AG04449 (cell line): Measurements from ENCODE around the gene BZW2.
A peak's percentile ranks its signal among the peaks of the same experiment; 100 is the strongest.

Experiments
- CTCF ChIA-PET: fragments of 350-600 bp; formaldehyde crosslinking; extraction: SDS; loops from one replicate; lab custom pipeline; 2021; ENCODE audit warnings: antibody characterized with exemption; lab: Yijun Ruan, JAX
- POLR2A ChIA-PET: fragments of 400-600, 350-600 bp; formaldehyde crosslinking; extraction: SDS; loops from one replicate; lab custom pipeline; 2020; ENCODE audit warnings: antibody characterized with exemption, inconsistent platforms; lab: Yijun Ruan, JAX
- DNase-seq: peaks from one replicate; pipeline ENCODE4 v3.0.0-alpha.2; 2010; ENCODE audit warnings: low read depth, low spot score
- H3K4me3 ChIP-seq: 2 replicates; pipeline ENCODE4 v1.5.1; 2011; ENCODE audit warnings: low read depth, mild to moderate bottlenecking, control low read depth, low read length
- TF ChIP-seq, protein P1 (sequence below): IDR thresholded peaks from one replicate; pipeline ENCODE4 v1.5.1; 2011; ENCODE audit warnings: mild to moderate bottlenecking, moderate library complexity, low read length, control low read depth, inconsistent platforms; ENCODE audit not compliant: insufficient read depth; ENCODE audit errors: missing control alignments

BZW2 gene

DNA sequence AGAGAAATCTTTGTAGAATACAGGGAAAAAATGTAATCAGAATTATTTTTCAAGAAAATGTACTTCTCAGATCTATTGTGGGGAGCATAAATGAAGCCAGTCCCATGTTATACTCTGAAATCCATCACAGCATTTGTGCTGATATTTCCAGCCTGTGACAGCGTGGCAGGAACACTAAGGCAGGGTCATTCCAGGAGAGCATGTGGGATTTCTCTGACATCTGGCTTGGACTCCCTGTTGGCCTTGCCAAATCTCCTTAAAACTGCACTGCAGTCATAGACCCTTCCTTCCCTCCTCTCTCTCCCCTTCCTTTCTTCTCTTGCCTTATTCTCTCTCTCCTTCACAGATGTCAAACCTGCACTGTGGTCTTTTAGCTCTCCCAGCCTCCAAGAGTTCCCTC lies 101.1 kb downstream of the BZW2 start:
- H3K4me3 ChIP-seq = no peak overlapping the region
- ChIA-PET POLR2A (no interaction called here), CTCF (no interaction called here)
- TF ChIP-seq, protein P1, sequence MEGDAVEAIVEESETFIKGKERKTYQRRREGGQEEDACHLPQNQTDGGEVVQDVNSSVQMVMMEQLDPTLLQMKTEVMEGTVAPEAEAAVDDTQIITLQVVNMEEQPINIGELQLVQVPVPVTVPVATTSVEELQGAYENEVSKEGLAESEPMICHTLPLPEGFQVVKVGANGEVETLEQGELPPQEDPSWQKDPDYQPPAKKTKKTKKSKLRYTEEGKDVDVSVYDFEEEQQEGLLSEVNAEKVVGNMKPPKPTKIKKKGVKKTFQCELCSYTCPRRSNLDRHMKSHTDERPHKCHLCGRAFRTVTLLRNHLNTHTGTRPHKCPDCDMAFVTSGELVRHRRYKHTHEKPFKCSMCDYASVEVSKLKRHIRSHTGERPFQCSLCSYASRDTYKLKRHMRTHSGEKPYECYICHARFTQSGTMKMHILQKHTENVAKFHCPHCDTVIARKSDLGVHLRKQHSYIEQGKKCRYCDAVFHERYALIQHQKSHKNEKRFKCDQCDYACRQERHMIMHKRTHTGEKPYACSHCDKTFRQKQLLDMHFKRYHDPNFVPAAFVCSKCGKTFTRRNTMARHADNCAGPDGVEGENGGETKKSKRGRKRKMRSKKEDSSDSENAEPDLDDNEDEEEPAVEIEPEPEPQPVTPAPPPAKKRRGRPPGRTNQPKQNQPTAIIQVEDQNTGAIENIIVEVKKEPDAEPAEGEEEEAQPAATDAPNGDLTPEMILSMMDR = no peak
- DNase-seq = no peak

DNA sequence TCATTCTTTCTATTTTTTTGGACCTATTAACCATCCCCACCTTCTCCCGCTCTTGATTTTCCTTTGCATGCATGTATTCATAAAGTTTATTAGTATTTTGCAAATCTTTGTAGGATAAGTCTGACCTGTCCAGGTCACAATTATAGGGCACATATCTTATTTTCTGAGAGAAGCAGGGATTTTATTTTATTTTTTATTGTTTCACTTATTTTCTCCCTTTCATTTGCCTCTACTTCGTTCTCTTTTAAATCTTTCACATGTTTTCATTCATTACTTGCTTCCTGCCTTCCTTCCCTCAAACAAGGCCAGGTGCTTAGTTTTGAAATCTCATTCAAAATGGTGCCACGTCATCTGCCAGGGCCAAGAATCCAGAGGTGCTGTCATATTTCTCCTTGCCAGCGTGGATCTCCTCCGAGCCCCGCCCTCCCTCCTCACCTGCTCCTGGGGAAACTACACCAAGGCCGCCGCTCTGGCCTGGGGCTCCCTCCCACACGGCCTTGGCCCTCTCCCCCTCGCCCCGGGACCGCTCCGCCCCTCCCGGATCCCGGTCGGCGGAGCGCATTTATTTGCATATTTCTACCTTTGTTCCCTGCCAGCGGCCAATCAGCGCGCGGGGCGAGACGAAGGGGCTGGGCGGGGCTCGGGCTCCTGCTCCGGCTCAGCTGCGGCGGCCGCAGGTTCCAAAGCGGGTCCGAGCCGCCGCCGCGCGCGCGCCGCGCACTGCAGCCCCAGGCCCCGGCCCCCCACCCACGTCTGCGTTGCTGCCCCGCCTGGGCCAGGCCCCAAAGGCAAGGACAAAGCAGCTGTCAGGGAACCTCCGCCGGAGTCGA lies 107.3 kb downstream of the BZW2 start, which contains the start of gene TSPAN13:
TSS of gene TSPAN13 (plus strand) at position 654 of the 830 bp plus-strand sequence. CDS start 213 bp downstream, outside the sequence.
- ChIA-PET CTCF (no interaction called here), POLR2A (no interaction called here)
- peak within 1 kb of the TSS; percentile 79 for H3K4me3 ChIP-seq
- TF ChIP-seq, protein P1 = no peak
- no peak for DNase-seq

DNA sequence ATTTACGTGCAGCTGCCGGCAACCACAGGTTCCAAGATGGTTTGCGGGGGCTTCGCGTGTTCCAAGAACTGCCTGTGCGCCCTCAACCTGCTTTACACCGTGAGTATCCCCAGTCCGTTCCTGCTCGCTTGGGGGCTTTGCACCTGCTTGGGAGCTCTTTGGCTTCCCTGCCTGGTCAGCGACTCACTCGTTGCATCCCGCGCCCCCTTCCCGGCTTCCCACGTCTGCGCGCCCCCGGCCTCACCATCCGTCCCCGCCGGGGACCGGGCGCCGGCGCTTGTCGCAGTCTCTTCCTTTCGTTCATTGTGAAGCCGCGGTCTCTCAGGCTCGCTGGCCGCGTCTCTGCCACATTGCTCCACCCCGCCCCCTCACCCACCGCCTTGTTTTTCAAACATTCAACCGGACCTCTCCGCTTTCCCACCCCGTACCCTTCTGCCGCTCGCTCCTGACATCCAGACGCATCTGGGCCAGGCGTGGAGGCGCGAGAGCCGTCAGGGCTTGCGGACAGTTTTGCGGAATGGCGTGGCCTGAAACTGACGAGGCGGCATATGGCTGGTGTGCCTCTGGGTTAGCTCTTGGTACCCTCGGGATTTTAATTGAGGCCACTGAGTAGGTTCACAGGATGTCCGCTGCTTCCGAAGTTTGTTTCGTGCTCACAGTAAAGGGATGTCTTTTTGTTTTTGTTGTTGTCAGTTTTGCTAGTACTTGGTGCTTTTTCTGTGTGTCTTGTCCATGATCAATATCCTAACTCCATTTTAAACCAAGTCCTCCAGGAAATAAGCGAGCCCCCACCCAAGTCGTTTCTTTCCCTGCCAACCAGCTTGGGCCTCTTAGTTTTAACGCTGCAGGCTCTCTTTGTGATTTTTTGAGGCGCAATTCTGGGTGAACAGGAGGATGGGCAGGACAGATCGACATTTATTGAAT lies 108.2 kb downstream of the BZW2 start:
- TF ChIP-seq, protein P1 = no peak
- peak overlapping the region; percentile 79 for H3K4me3 ChIP-seq
- no peak for DNase-seq
- CTCF ChIA-PET = no interaction called here
- POLR2A ChIA-PET = interaction anchor here (0.6 kb wide), 1 partner anchor 65 kb away, joined by 3 read pairs; no protein-coding TSS in a partner anchor

DNA sequence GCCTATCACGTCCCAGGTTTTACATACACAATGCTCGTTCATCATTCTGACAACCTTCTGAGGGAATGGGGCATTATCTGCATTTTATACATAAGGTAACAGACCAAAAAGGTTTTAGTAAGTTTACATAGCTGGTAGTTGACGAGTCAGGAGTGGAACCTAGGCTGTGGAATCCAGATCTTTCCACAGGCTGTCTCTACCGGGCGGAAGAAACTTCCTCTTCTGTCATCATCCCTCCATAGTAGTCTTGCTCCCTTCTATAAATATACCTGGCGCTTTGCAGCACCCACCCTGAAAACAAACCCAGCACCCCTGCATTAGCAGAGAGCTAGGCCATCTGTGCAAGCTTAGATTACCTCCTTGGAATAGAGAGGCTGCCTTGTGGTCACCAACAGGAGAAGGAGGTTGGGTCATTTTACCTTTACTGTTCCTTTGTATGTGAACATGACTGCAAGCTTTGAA lies 108.9 kb downstream of the BZW2 start:
- TF ChIP-seq, protein P1 = no peak
- no peak for DNase-seq
- H3K4me3 ChIP-seq = peak overlapping the region; percentile 79
- CTCF ChIA-PET = interaction anchor here (1.1 kb wide), 1 partner anchor 202 kb away, joined by 3 read pairs; no protein-coding TSS in a partner anchor
- POLR2A ChIA-PET = interaction anchor here (0.6 kb wide), 1 partner anchor 66 kb away, joined by 3 read pairs; no protein-coding TSS in a partner anchor

DNA sequence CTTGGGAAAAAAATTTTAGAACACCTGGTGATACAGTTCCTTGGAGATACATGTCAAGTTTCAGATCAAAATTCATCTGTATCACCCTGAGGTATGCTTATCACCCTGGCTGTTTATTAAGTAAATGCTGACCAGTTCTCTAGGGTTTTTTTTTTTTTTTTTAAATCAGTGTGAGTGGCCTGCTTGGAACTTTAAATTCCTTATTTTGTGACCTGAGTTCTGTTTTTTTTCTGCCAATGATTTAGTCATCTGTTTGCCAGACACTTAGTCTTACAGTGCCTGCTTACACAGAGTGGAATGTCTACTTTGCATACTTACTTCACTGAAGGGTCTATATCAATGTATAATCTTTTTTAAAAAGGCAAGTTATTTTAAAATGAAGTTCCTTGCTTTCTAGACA lies 109.4 kb downstream of the BZW2 start:
- no peak for DNase-seq
- no peak overlapping the region for H3K4me3 ChIP-seq
- TF ChIP-seq, protein P1 = no peak
- CTCF ChIA-PET = interaction anchor here (1.1 kb wide), 1 partner anchor 202 kb away, joined by 3 read pairs; no protein-coding TSS in a partner anchor
- POLR2A ChIA-PET = no interaction called here
